HCT116 (cell line): ENCODE results near the gene CLCA4.

Source experiments
- CTCF ChIP-seq, 3 experiments: fragments of 200-600 bp in 1 of 3; sonication (generic) in 1 of 3; IDR thresholded peaks in 2 of 3; conservative IDR thresholded peaks in 1 of 3; 2 replicates each; pipeline ENCODE4 v1.5.1; 2012 to 2017; ENCODE audit warnings: low read depth in 2 of 3, low read length in 2 of 3, antibody characterized with exemption in 1 of 3, borderline replicate concordance in 1 of 3, control low read depth in 1 of 3, mild to moderate bottlenecking in 1 of 3, mixed read lengths in 1 of 3, mixed run types in 1 of 3, moderate library complexity in 1 of 3; ENCODE audit not compliant: insufficient read depth in 1 of 3
- EZH2 ChIP-seq: fragments of 200-600 bp; sonication (generic); IDR thresholded peaks from 2 replicates; pipeline ENCODE4 v1.6.1; 2017; ENCODE audit warnings: antibody characterized with exemption, mixed run types
- EZH2phosphoT487 ChIP-seq: fragments of 200-600 bp; IDR thresholded peaks from 2 replicates; pipeline ENCODE4 v1.6.1; 2018; ENCODE audit warnings: antibody characterized with exemption, borderline replicate concordance
- JUND ChIP-seq: IDR thresholded peaks from 2 replicates; pipeline ENCODE4 v1.6.1; 2012
- POLR2A ChIP-seq: IDR thresholded peaks from 2 replicates; pipeline ENCODE4 v1.7.0; 2011; ENCODE audit warnings: borderline replicate concordance; ENCODE audit not compliant: insufficient read depth, insufficient read length; ENCODE audit errors: extremely low read depth
- POLR2AphosphoS5 ChIP-seq: IDR thresholded peaks from 2 replicates; pipeline ENCODE4 v1.6.1; 2011; ENCODE audit warnings: mild to moderate bottlenecking, low read depth, low read length, moderate library complexity
- RAD21 ChIP-seq: IDR thresholded peaks from 2 replicates; pipeline ENCODE4 v1.6.1; 2012; ENCODE audit warnings: low read depth, mild to moderate bottlenecking
- REST ChIP-seq: IDR thresholded peaks from 2 replicates; pipeline ENCODE4 v1.6.1; 2012; ENCODE audit warnings: low read depth
- ZBTB33 ChIP-seq: IDR thresholded peaks from 2 replicates; pipeline ENCODE4 v1.6.1; 2011; ENCODE audit warnings: mild to moderate bottlenecking, low read length, moderate library complexity; ENCODE audit not compliant: insufficient replicate concordance; ENCODE audit errors: extremely low read depth
- ZFX ChIP-seq: fragments of 450-650 bp; IDR thresholded peaks from 2 replicates; pipeline ENCODE4 v1.6.1; 2017

- TF ChIP-seq JUND: no peak
- no peak for TF ChIP-seq POLR2AphosphoS5
- TF ChIP-seq CTCF (IDR thresholded peaks at IDR 0.05 in 2 of 3, conservative IDR thresholded peaks at IDR 0.05 in 1 of 3; ENCODE audit: borderline replicate concordance in 1 of 3, insufficient read depth in 1 of 3, low read depth in 2 of 3, low read length in 2 of 3): no peak
- TF ChIP-seq EZH2phosphoT487: no peak
- no peak for TF ChIP-seq POLR2A
- TF ChIP-seq REST: no peak
- TF ChIP-seq EZH2: no peak
- TF ChIP-seq ZFX: no peak
- no peak for TF ChIP-seq RAD21
- TF ChIP-seq ZBTB33: no peak
Measured at GRCh38 chr1:86583032-86583431, 36.2 kb downstream of the CLCA4 start.
